HEK293 (cell line): ENCODE results near the gene SLC5A10.

ENCODE experiments used
- CTCF ChIA-PET: fragments of 350-600 bp; formaldehyde crosslinking; extraction: SDS; loops from one replicate; lab custom pipeline; 2021; ENCODE audit warnings: antibody characterized with exemption; lab: Yijun Ruan, JAX
- POLR2A ChIA-PET: fragments of 300-600 bp; formaldehyde crosslinking; extraction: SDS; loops from one replicate; lab custom pipeline; 2020; ENCODE audit warnings: antibody characterized with exemption, inconsistent platforms; lab: Yijun Ruan, JAX
- H3K27ac ChIP-seq: fragments of 200-500 bp; sonication (Bioruptor generic); 2 replicates; pipeline ENCODE4 v1.5.1; 2014; ENCODE audit warnings: low read depth, low read length, control low read depth, inconsistent platforms; ENCODE audit errors: extremely low read depth
- H3K36me3 ChIP-seq, 2 experiments: fragments of 200-500 bp in 1 of 2; sonication (Bioruptor generic) in 1 of 2; 1 replicate in 1 of 2; 2 replicates in 1 of 2; pipeline ENCODE4 v1.5.1; 2014 to 2017; ENCODE audit warnings: inconsistent platforms in 2 of 2, low read length in 2 of 2; ENCODE audit not compliant: control insufficient read depth in 2 of 2, insufficient read depth in 1 of 2
- H3K4me1 ChIP-seq: fragments of 200-500 bp; sonication (Bioruptor generic); 2 replicates; pipeline ENCODE4 v1.5.1; 2014; ENCODE audit warnings: mild to moderate bottlenecking, low read length, inconsistent platforms; ENCODE audit not compliant: control insufficient read depth, insufficient read depth
- H3K4me3 ChIP-seq: 2 replicates; pipeline ENCODE4 v1.5.1; 2011; ENCODE audit warnings: low read depth, mild to moderate bottlenecking, control low read depth, low read length, moderate library complexity
- H3K9me3 ChIP-seq: fragments of 200-500 bp; sonication (Bioruptor generic); 2 replicates; pipeline ENCODE4 v1.5.1; 2014; ENCODE audit warnings: low read depth, low read length, inconsistent platforms; ENCODE audit not compliant: control insufficient read depth, insufficient read depth
- FEZF1 ChIP-seq: fragments of 450-650 bp; formaldehyde crosslinking; IDR thresholded peaks from 2 replicates; pipeline ENCODE4 v1.5.1; 2016; ENCODE audit warnings: missing biosample characterization, missing genetic modification characterization
- GLIS2 ChIP-seq: fragments of 450-650 bp; formaldehyde crosslinking; IDR thresholded peaks from 2 replicates; pipeline ENCODE4 v1.5.1; 2016; ENCODE audit warnings: missing biosample characterization, missing genetic modification characterization
- HIC1 ChIP-seq: fragments of 450-650 bp; formaldehyde crosslinking; IDR thresholded peaks from 2 replicates; pipeline ENCODE4 v1.5.1; 2016; ENCODE audit warnings: missing biosample characterization, missing genetic modification characterization
- PATZ1 ChIP-seq: fragments of 450-650 bp; formaldehyde crosslinking; IDR thresholded peaks from 2 replicates; pipeline ENCODE4 v1.5.1; 2016; ENCODE audit warnings: missing biosample characterization, missing genetic modification characterization
- PRDM6 ChIP-seq: fragments of 450-650 bp; formaldehyde crosslinking; IDR thresholded peaks from 2 replicates; pipeline ENCODE4 v1.5.1; 2017; ENCODE audit warnings: missing biosample characterization, missing genetic modification characterization
- RBAK ChIP-seq: fragments of 450-650 bp; formaldehyde crosslinking; IDR thresholded peaks from 2 replicates; pipeline ENCODE4 v1.5.1; 2016; ENCODE audit warnings: missing biosample characterization, missing genetic modification characterization
- WT1 ChIP-seq: fragments of 450-650 bp; formaldehyde crosslinking; IDR thresholded peaks from 2 replicates; pipeline ENCODE4 v1.5.1; 2016; ENCODE audit warnings: missing biosample characterization, missing genetic modification characterization
- YY2 ChIP-seq: fragments of 450-650 bp; formaldehyde crosslinking; IDR thresholded peaks from 2 replicates; pipeline ENCODE4 v1.5.1; 2016; ENCODE audit warnings: missing biosample characterization, missing genetic modification characterization
- ZBTB49 ChIP-seq: fragments of 450-650 bp; formaldehyde crosslinking; IDR thresholded peaks from 2 replicates; pipeline ENCODE4 v1.5.1; 2016; ENCODE audit warnings: missing biosample characterization, missing genetic modification characterization, low read depth
- ZNF18 ChIP-seq: fragments of 450-650 bp; formaldehyde crosslinking; IDR thresholded peaks from 2 replicates; pipeline ENCODE4 v1.5.1; 2016; ENCODE audit warnings: missing biosample characterization, missing genetic modification characterization
- ZNF311 ChIP-seq: fragments of 450-650 bp; formaldehyde crosslinking; IDR thresholded peaks from 2 replicates; pipeline ENCODE4 v1.5.1; 2017; ENCODE audit warnings: missing biosample characterization, missing genetic modification characterization, borderline replicate concordance
- ZNF423 ChIP-seq: fragments of 450-650 bp; formaldehyde crosslinking; IDR thresholded peaks from 2 replicates; pipeline ENCODE4 v1.5.1; 2016; ENCODE audit warnings: missing biosample characterization, missing genetic modification characterization
- ZNF433 ChIP-seq: fragments of 450-650 bp; formaldehyde crosslinking; IDR thresholded peaks from 2 replicates; pipeline ENCODE4 v1.5.1; 2016; ENCODE audit warnings: missing biosample characterization, missing genetic modification characterization, low read depth
- ZNF626 ChIP-seq: fragments of 450-650 bp; sonication (Bioruptor Pico); formaldehyde crosslinking; IDR thresholded peaks from 2 replicates; pipeline ENCODE4 v1.5.1; 2018; ENCODE audit warnings: missing biosample characterization, missing genetic modification characterization, inconsistent platforms
- ZNF639 ChIP-seq: fragments of 450-650 bp; formaldehyde crosslinking; IDR thresholded peaks from 2 replicates; pipeline ENCODE4 v1.5.1; 2016; ENCODE audit warnings: missing biosample characterization, missing genetic modification characterization
- ZNF701 ChIP-seq: fragments of 450-650 bp; formaldehyde crosslinking; IDR thresholded peaks from 2 replicates; pipeline ENCODE4 v1.5.1; 2016; ENCODE audit warnings: missing biosample characterization, missing genetic modification characterization
- ZNF843 ChIP-seq: fragments of 450-650 bp; formaldehyde crosslinking; IDR thresholded peaks from 2 replicates; pipeline ENCODE4 v1.5.1; 2016; ENCODE audit warnings: missing biosample characterization, missing genetic modification characterization

SLC5A10 gene

GRCh38 chr17:19016881-19017280 is 64.9 kb downstream of the SLC5A10 start:
- H3K27ac ChIP-seq, result no peak overlapping the region
- POLR2A ChIA-PET, result interaction anchor here (0.5 to 1.7 kb wide), 2 partner anchors 12 to 806 kb away, joined by 3 read pairs; partner anchors contain the start of gene FAM83G
- H3K4me1 ChIP-seq, result no peaks in the 10 kb centered on the region
- no peak overlapping the region for H3K4me3 ChIP-seq
- no peaks in the 10 kb centered on the region for H3K36me3 ChIP-seq
- TF ChIP-seq RBAK (no peak), HIC1 (tag by site-specific recombination) (peak; percentile 48)
- CTCF ChIA-PET, result interaction anchor here (0.8 to 2.2 kb wide), 2 partner anchors 9 to 56 kb away, joined by 3 to 8 read pairs; no protein-coding TSS in a partner anchor
- H3K9me3 ChIP-seq, result no peaks in the 10 kb centered on the region

- Histone ChIP-seq H3K4me3 (no peak overlapping the region), H3K4me1 (no peaks in the 10 kb centered on the region), H3K9me3 (no peaks in the 10 kb centered on the region), H3K36me3 (no peaks in the 10 kb centered on the region), H3K27ac (no peak overlapping the region)
- ChIA-PET CTCF (interaction anchor here (0.7 to 2.2 kb wide), 2 partner anchors 56 to 389 kb away, joined by 3 to 8 read pairs; no protein-coding TSS in a partner anchor), POLR2A (interaction anchor here (1.7 kb wide), 1 partner anchor 13 kb away, joined by 3 read pairs; the partner anchor contains the start of gene FAM83G)
- TF ChIP-seq ZNF423 (no peak), HIC1 (tag by site-specific recombination) (no peak), WT1 (no peak), ZNF843 (tag by site-specific recombination) (no peak), ZBTB49 (tag by site-specific recombination) (no peak), ZNF626 (tag by site-specific recombination) (no peak), ZNF639 (tag by site-specific recombination) (no peak), ZNF701 (tag by site-specific recombination) (no peak), PRDM6 (tag by site-specific recombination) (no peak), ZNF18 (tag by site-specific recombination) (no peak), FEZF1 (tag by site-specific recombination) (no peak), YY2 (no peak), GLIS2 (tag by site-specific recombination) (no peak), ZNF433 (tag by site-specific recombination) (no peak), PATZ1 (tag by site-specific recombination) (no peak), ZNF311 (tag by site-specific recombination) (no peak)
Observed at GRCh38 chr17:19017401-19017800, 65.4 kb downstream of the SLC5A10 start.
